Cardiac fibroblast (primary cell): ENCODE data around the gene TTYH3.
"Not testable (repeated sequence)": the region's sequence is repeated elsewhere in the genome, so short reads cannot be mapped to it uniquely, and the experiment has no call there.

Source experiments
- DNase-seq, 2 donors: peaks; one replicate each; pipeline versions ENCODE4 v3.0.0 to v3.0.0-alpha.2; 2010; ENCODE audit warnings: low read depth in 2 of 2
- H3K4me3 ChIP-seq, 2 donors: replicated peaks in 1 of 2; 1 replicate in 1 of 2; 2 replicates in 1 of 2; pipeline ENCODE4 v1.5.1; 2011; ENCODE audit warnings: low read depth in 2 of 2, low read length in 2 of 2, mild to moderate bottlenecking in 2 of 2, moderate library complexity in 1 of 2
- CTCF ChIP-seq: IDR thresholded peaks from one replicate; pipeline ENCODE4 v1.5.1; 2011; ENCODE audit warnings: low read depth, mild to moderate bottlenecking, low read length, inconsistent platforms

TTYH3 gene

GRCh38 chr7:2587778-2588177 is 44.0 kb upstream of the TTYH3 start:
- no peak overlapping the region for H3K4me3 ChIP-seq
- DNase-seq = no peak
- TF ChIP-seq CTCF = no peak

- no peak for DNase-seq
- H3K4me3 ChIP-seq = no peak overlapping the region
- TF ChIP-seq CTCF = no peak
Observed at GRCh38 chr7:2589341-2589740, 42.4 kb upstream of the TTYH3 start.

- not testable (repeated sequence) for DNase-seq, H3K4me3 ChIP-seq
Observed at GRCh38 chr7:2589941-2590340, 41.8 kb upstream of the TTYH3 start.

GRCh38 chr7:2592375-2592865 is 39.4 kb upstream of the TTYH3 start:
- no peak overlapping the region for H3K4me3 ChIP-seq
- DNase-seq = no peak
- no peak for TF ChIP-seq CTCF

GRCh38 chr7:2593036-2593727 is 38.6 kb upstream of the TTYH3 start:
- DNase-seq = no peak
- no peak for TF ChIP-seq CTCF
- no peak overlapping the region for H3K4me3 ChIP-seq

GRCh38 chr7:2594599-2594998 is 37.2 kb upstream of the TTYH3 start:
- no peak for TF ChIP-seq CTCF
- no peak for DNase-seq
- H3K4me3 ChIP-seq = no peak overlapping the region

- H3K4me3 ChIP-seq = no peak overlapping the region
- no peak for TF ChIP-seq CTCF
- DNase-seq = no peak
Observed at GRCh38 chr7:2595258-2595860, 36.4 kb upstream of the TTYH3 start.
